Stomach (tissue), 9 donors: Measurements from ENCODE around the gene CRTAC1. TPM values are rescaled to one million over a fixed set of nuclear protein-coding genes. Genes with fewer than 3 reads are reported as not detected.

ENCODE experiments used
- DNase-seq, 2 donors: peaks; one replicate each; pipeline versions ENCODE4 v3.0.0 to v3.0.0-alpha.2; 2013 to 2019
- H3K27ac ChIP-seq, 5 donors: fragments of 200-600 bp in 4 of 5; sonication (generic) in 4 of 5; one replicate each; pipeline ENCODE4 v1.5.1; 2013 to 2019; ENCODE audit warnings: mild to moderate bottlenecking in 1 of 5, moderate library complexity in 1 of 5
- H3K27me3 ChIP-seq, 3 donors: fragments of 200-600 bp; sonication (generic); one replicate each; pipeline ENCODE4 v1.5.1; 2017 to 2019; ENCODE audit warnings: mixed run types in 1 of 3
- H3K36me3 ChIP-seq, 4 donors: fragments of 200-600 bp; sonication (generic); 1 replicate in 3 of 4; 2 replicates in 1 of 4; pipeline ENCODE4 v1.5.1; 2016 to 2019
- H3K4me1 ChIP-seq, 4 donors: fragments of 200-600 bp; sonication (generic); one replicate each; pipeline ENCODE4 v1.5.1; 2016 to 2019
- H3K4me3 ChIP-seq, 4 donors: fragments of 200-600 bp; sonication (generic) in 3 of 4; one replicate each; pipeline ENCODE4 v1.5.1; 2016 to 2019; ENCODE audit warnings: mild to moderate bottlenecking in 1 of 4
- H3K9me3 ChIP-seq, 4 donors: fragments of 200-600 bp; sonication (generic); one replicate each; pipeline ENCODE4 v1.5.1; 2016 to 2019
- CTCF ChIP-seq, 7 experiments: fragments of 450-650 bp in 4 of 7; fragments of 200-600 bp in 3 of 7; sonication (generic) in 3 of 7; IDR thresholded peaks; one replicate each; pipeline ENCODE4 v1.5.1; 2016 to 2019; ENCODE audit warnings: antibody characterized with exemption in 7 of 7, control low read depth in 2 of 7, mild to moderate bottlenecking in 1 of 7
- EP300 ChIP-seq: sonication (generic); formaldehyde crosslinking; IDR thresholded peaks from one replicate; pipeline ENCODE4 v1.6.1; 2017; ENCODE audit warnings: antibody characterized with exemption
- POLR2A ChIP-seq, 4 donors: fragments of 450-650 bp; IDR thresholded peaks; one replicate each; pipeline ENCODE4 v1.6.1; 2016; ENCODE audit warnings: antibody characterized with exemption in 4 of 4, control low read depth in 2 of 4, mild to moderate bottlenecking in 1 of 4, moderate library complexity in 1 of 4
- POLR2AphosphoS5 ChIP-seq, 3 donors: sonication (generic); formaldehyde crosslinking; IDR thresholded peaks; one replicate each; pipeline ENCODE4 v1.6.1; 2016; ENCODE audit warnings: antibody characterized with exemption in 3 of 3
- WGBS, 5 donors: extraction: QIAGEN DNeasy Blood & Tissue Kit in 3 of 5; methylation state at CpG; one replicate each; pipeline versions ENCODE4 v1.1.5 to v1.1.7; 2013 to 2018; 5-methylcytosine and 5-hydroxymethylcytosine counted together
- intact Hi-C: fragments of 100-400 bp; cut with DNase I; formaldehyde crosslinking; loops from one replicate; pipeline ENCODE4 v1.15.1; 2023; ENCODE audit warnings: low total_unique reads
- polyA plus RNA-seq, 3 donors: library from polyadenylated mRNA; stranded (reverse); fragments of 200-250 nt; gene quantifications; one replicate each; pipeline ENCODE4 v1.2.3, GENCODE V29; 2013
- total RNA-seq, 5 donors: library from RNA; depleted of rRNA; stranded (reverse); fragments of >200 nt; gene quantifications; one replicate each; pipeline versions ENCODE4 v1.1.0 to v1.2.3, GENCODE V29; 2014 to 2016
- donor health status: healthy with polysubstance abuse.
- donor health status: Bipolar disorder and iron deficiency.
- donor health status: healthy.

Gene CRTAC1
- total and polyA plus RNA-seq, 8 donors = 0.06 to 21.4 (median 0.77) TPM; not detected in 2

GRCh38 chr10:97927622-97928021, 102.8 kb downstream of the CRTAC1 start:
- no peak for DNase-seq
- no peak overlapping the region for H3K4me3 ChIP-seq
- H3K4me1 ChIP-seq = peaks cover 0 to under 1% (median 0%) of the 10 kb centered on the region in 4 donors
- no peak overlapping the region for H3K27ac ChIP-seq
- TF ChIP-seq POLR2A (IDR thresholded peaks at IDR 0.05) (no peak), EP300 (no peak), POLR2AphosphoS5 (IDR thresholded peaks at IDR 0.05) (no peak), CTCF (IDR thresholded peaks at IDR 0.05) (no peak)
- H3K27me3 ChIP-seq = peaks cover 0 to 65% (median 20%) of the 10 kb centered on the region in 3 donors
- no peaks in the 10 kb centered on the region for H3K36me3 ChIP-seq
- intact Hi-C loops = no loop called here
- H3K9me3 ChIP-seq = no peaks in the 10 kb centered on the region
- WGBS, 5 donors = 42 to 54% (median 46%) methylated on average over 10 of the region's 10 CpGs

GRCh38 chr10:97926055-97926454, 104.4 kb downstream of the CRTAC1 start:
- Histone ChIP-seq H3K27ac (no peak overlapping the region), H3K27me3 (peaks cover 0 to 75% (median 23%) of the 10 kb centered on the region in 3 donors), H3K4me3 (no peak overlapping the region), H3K9me3 (no peaks in the 10 kb centered on the region), H3K36me3 (no peaks in the 10 kb centered on the region), H3K4me1 (peaks cover 0 to 16% (median 8%) of the 10 kb centered on the region in 4 donors)
- intact Hi-C loops = no loop called here
- DNase-seq = no peak
- TF ChIP-seq POLR2AphosphoS5 (IDR thresholded peaks at IDR 0.05) = no peak
- TF ChIP-seq EP300 = no peak
- TF ChIP-seq CTCF (IDR thresholded peaks at IDR 0.05) = no peak
- 87 to 91% (median 90%) methylated on average over 13 of the region's 13 CpGs for WGBS, 5 donors

DNA sequence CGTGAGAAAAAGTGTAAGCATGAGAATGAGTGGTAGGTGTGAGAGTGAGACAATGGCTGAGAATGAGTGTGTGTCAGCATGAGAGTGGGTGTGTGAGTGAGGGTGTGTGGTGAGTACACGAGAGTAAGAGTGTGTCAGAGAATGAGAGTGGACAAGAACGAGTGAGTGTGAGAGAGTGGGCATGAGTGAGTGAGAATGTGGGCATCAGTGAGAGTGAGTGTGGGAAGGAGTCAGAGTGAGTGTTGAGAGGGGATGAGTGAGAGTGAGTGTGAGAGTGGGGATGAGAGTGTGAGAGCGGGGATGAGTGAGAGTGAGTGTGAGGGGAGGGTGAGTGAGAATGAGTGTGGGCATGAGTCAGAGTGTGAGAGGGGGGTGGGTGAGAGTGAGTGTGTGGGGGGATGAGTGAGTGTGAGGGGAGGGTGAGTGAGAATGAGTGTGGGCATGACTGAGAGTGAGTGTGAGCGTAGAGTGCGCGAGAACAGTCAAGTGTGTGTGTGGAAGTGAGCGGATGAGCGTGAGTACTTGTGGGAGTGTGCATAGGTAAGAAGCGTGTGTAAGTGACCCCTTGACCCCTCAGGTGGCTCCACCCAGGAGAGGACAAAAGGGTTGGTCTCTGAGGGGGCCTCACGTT, 105.0 kb downstream of the CRTAC1 start:
- H3K4me1 ChIP-seq = peaks cover 0 to 16% (median 8%) of the 10 kb centered on the region in 4 donors
- H3K4me3 ChIP-seq = no peak overlapping the region
- H3K36me3 ChIP-seq = no peaks in the 10 kb centered on the region
- H3K9me3 ChIP-seq = no peaks in the 10 kb centered on the region
- peaks cover 0 to 81% (median 23%) of the 10 kb centered on the region in 3 donors for H3K27me3 ChIP-seq
- no peak for TF ChIP-seq EP300
- no peak for TF ChIP-seq POLR2AphosphoS5 (IDR thresholded peaks at IDR 0.05)
- no peak for TF ChIP-seq POLR2A (IDR thresholded peaks at IDR 0.05)
- TF ChIP-seq CTCF (IDR thresholded peaks at IDR 0.05) = no peak
- WGBS, 5 donors = 79 to 90% (median 85%) methylated on average over 11 of the region's 11 CpGs
- DNase-seq = no peak
- intact Hi-C loops = no loop called here
- H3K27ac ChIP-seq = no peak overlapping the region

GRCh38 chr10:97924678-97925077, 105.7 kb downstream of the CRTAC1 start:
- intact Hi-C loops = no loop called here
- H3K4me1 ChIP-seq = peaks cover 0 to 16% (median 8%) of the 10 kb centered on the region in 4 donors
- 53 to 82% (median 72%) methylated on average over 3 of the region's 3 CpGs for WGBS, 5 donors
- H3K27ac ChIP-seq = no peak overlapping the region
- TF ChIP-seq POLR2A (IDR thresholded peaks at IDR 0.05) (no peak), EP300 (no peak), POLR2AphosphoS5 (IDR thresholded peaks at IDR 0.05) (no peak), CTCF (IDR thresholded peaks at IDR 0.05) (no peak)
- no peak overlapping the region for H3K4me3 ChIP-seq
- H3K9me3 ChIP-seq = no peaks in the 10 kb centered on the region
- DNase-seq = no peak
- H3K36me3 ChIP-seq = no peaks in the 10 kb centered on the region
- peaks cover 0 to 85% (median 23%) of the 10 kb centered on the region in 3 donors for H3K27me3 ChIP-seq
